Measurements from ENCODE around the gene TMEM141. TPM values are rescaled to one million over a fixed set of nuclear protein-coding genes. Genes with fewer than 3 reads are reported as not detected.

TMEM141 gene
- polyA plus RNA-seq, 1 of the 3 experiments (the other 2 are of a cell fraction), result 112 TPM

GRCh38 chr9:136742591-136743391, 48.4 kb upstream of the TMEM141 start, which contains the start of gene LCN10:
Gene LCN10, minus strand, starts transcription at chr9:136742940. Its CDS starts 37 bp downstream, at chr9:136742903.
- ChIA-PET CTCF (interaction anchor here (0.6 to 4.2 kb wide), 9 partner anchors 11 to 287 kb away, joined by 3 to 34 read pairs (median 6); partner anchors contain the start of gene LCN8), POLR2A (no interaction called here)
- H2AFZ ChIP-seq (ENCODE audit: low read depth), result no peak within 1 kb of the TSS
- no peaks in the 10 kb centered on the region for H3K79me2 ChIP-seq (ENCODE audit: insufficient read depth)
- H3K4me1 ChIP-seq (ENCODE audit: control insufficient read depth in 1 of 2, insufficient read depth in 2 of 2, low read depth in 1 of 2, low read length in 1 of 2), result peaks cover 0 to 5% of the 10 kb centered on the region in 2 experiments; a peak in 1 of 4 replicates
- H3K36me3 ChIP-seq (replicated peaks in 1 of 2; ENCODE audit: control insufficient read depth in 1 of 2, insufficient read depth in 2 of 2, low read length in 1 of 2), result no peaks in the 10 kb centered on the region
- H3K27me3 ChIP-seq (ENCODE audit: insufficient read depth), result no peaks in the 10 kb centered on the region
- no peak within 1 kb of the TSS for H3K27ac ChIP-seq (ENCODE audit: low read depth in 2 of 2, low read length in 1 of 2)
- H3K4me2 ChIP-seq, result no peak within 1 kb of the TSS
- no peak within 1 kb of the TSS for H3K4me3 ChIP-seq (ENCODE audit: low read depth in 2 of 2, low read length in 1 of 2)
- no peaks in the 10 kb centered on the region for H3F3A ChIP-seq (replicated peaks; ENCODE audit: insufficient read depth)
- no peak within 1 kb of the TSS for H3K9ac ChIP-seq
- 63% methylated on average over 12 of the region's 25 CpGs for WGBS (ENCODE audit: low lambda C conversion rate)
- H3K9me3 ChIP-seq, result no peaks in the 10 kb centered on the region
- no peaks in the 10 kb centered on the region for H3K9me2 ChIP-seq
- peak; percentile 80 for DNase-seq
- no peaks in the 10 kb centered on the region for H4K20me1 ChIP-seq (ENCODE audit: insufficient read depth)
- TF ChIP-seq CTCF (IDR thresholded peaks at IDR 0.05) (peak; percentile 42), EP300 (IDR thresholded peaks at IDR 0.05; ENCODE audit: borderline replicate concordance in 1 of 2, low read depth in 1 of 2, low read length in 1 of 2) (no peak)

- Histone ChIP-seq H4K20me1 (ENCODE audit: insufficient read depth) (no peaks in the 10 kb centered on the region), H3F3A (replicated peaks; ENCODE audit: insufficient read depth) (no peaks in the 10 kb centered on the region), H3K27ac (ENCODE audit: low read depth in 2 of 2, low read length in 1 of 2) (no peak overlapping the region), H3K79me2 (ENCODE audit: insufficient read depth) (no peaks in the 10 kb centered on the region), H3K9me3 (no peaks in the 10 kb centered on the region), H2AFZ (ENCODE audit: low read depth) (no peak overlapping the region), H3K9ac (no peak overlapping the region), H3K9me2 (no peaks in the 10 kb centered on the region), H3K4me2 (no peak overlapping the region), H3K36me3 (replicated peaks in 1 of 2; ENCODE audit: control insufficient read depth in 1 of 2, insufficient read depth in 2 of 2, low read length in 1 of 2) (no peaks in the 10 kb centered on the region), H3K27me3 (ENCODE audit: insufficient read depth) (no peaks in the 10 kb centered on the region), H3K4me3 (ENCODE audit: low read depth in 2 of 2, low read length in 1 of 2) (no peak overlapping the region), H3K4me1 (ENCODE audit: control insufficient read depth in 1 of 2, insufficient read depth in 2 of 2, low read depth in 1 of 2, low read length in 1 of 2) (peaks cover 0 to 5% of the 10 kb centered on the region in 2 experiments; a peak in 1 of 4 replicates)
- ChIA-PET CTCF (interaction anchor here (0.6 to 4.2 kb wide), 8 partner anchors 12 to 286 kb away, joined by 3 to 34 read pairs (median 5); partner anchors contain the start of gene LCN8), POLR2A (no interaction called here)
- 79% methylated on average over 4 of the region's 16 CpGs for WGBS (ENCODE audit: low lambda C conversion rate)
- no peak for DNase-seq
- TF ChIP-seq EP300 (IDR thresholded peaks at IDR 0.05; ENCODE audit: borderline replicate concordance in 1 of 2, low read depth in 1 of 2, low read length in 1 of 2) (no peak), RCOR1 (IDR thresholded peaks at IDR 0.05; ENCODE audit: low read length) (no peak), SIN3A (IDR thresholded peaks at IDR 0.05; ENCODE audit: borderline replicate concordance, low read depth, low read length) (no peak), EZH2phosphoT487 (IDR thresholded peaks at IDR 0.05; ENCODE audit: borderline replicate concordance, low read depth) (no peak), TEAD4 (IDR thresholded peaks at IDR 0.05; ENCODE audit: borderline replicate concordance, insufficient read depth) (no peak), FOXM1 (IDR thresholded peaks at IDR 0.05; ENCODE audit: low read depth) (no peak), CTCF (IDR thresholded peaks at IDR 0.05) (no peak), MXI1 (IDR thresholded peaks at IDR 0.05; ENCODE audit: low read depth, low read length) (no peak), GATA2 (CRISPR knock-in tag; IDR thresholded peaks at IDR 0.05) (no peak), REST (IDR thresholded peaks at IDR 0.05; ENCODE audit: low read depth, low read length) (no peak), CHD2 (IDR thresholded peaks at IDR 0.05; ENCODE audit: low read length, partially characterized antibody) (no peak), PBX3 (IDR thresholded peaks at IDR 0.05) (no peak), NFIC (IDR thresholded peaks at IDR 0.05; ENCODE audit: borderline replicate concordance) (no peak)
Measured at GRCh38 chr9:136743639-136744211, 47.4 kb upstream of the TMEM141 start.
